Measurements from ENCODE around the gene YIF1A.

YIF1A gene

GRCh38 chr11:66248903-66249302 lies 40.0 kb downstream of the YIF1A start:
- Histone ChIP-seq H3K9me3 (ENCODE audit: control insufficient read depth in 2 of 2, low read length in 2 of 2) (no peaks in the 10 kb centered on the region), H3K27ac (ENCODE audit: low read depth in 2 of 2, low read length in 2 of 2) (no peak overlapping the region), H3K4me1 (ENCODE audit: control insufficient read depth in 2 of 2, insufficient read depth in 2 of 2, low read length in 2 of 2) (no peaks in the 10 kb centered on the region), H3K4me3 (ENCODE audit: low read length in 2 of 2) (no peak overlapping the region), H3K36me3 (ENCODE audit: control insufficient read depth in 2 of 2, insufficient read depth in 2 of 2, low read length in 2 of 2) (peaks cover 2 to 5% of the 10 kb centered on the region in 2 donors), H3K9ac (ENCODE audit: low read depth in 1 of 2, low read length in 2 of 2) (no peak overlapping the region), H3K27me3 (ENCODE audit: control insufficient read depth in 2 of 2, insufficient read depth in 2 of 2, low read length in 2 of 2) (no peaks in the 10 kb centered on the region)

- H3K9ac ChIP-seq (ENCODE audit: low read depth in 1 of 2, low read length in 2 of 2): no peak overlapping the region
- H3K27ac ChIP-seq (ENCODE audit: low read depth in 2 of 2, low read length in 2 of 2): no peak overlapping the region
- H3K4me3 ChIP-seq (ENCODE audit: low read length in 2 of 2): no peak overlapping the region
- H3K36me3 ChIP-seq (ENCODE audit: control insufficient read depth in 2 of 2, insufficient read depth in 2 of 2, low read length in 2 of 2): peaks cover 2 to 5% of the 10 kb centered on the region in 2 donors
- no peaks in the 10 kb centered on the region for H3K9me3 ChIP-seq (ENCODE audit: control insufficient read depth in 2 of 2, low read length in 2 of 2)
- no peaks in the 10 kb centered on the region for H3K27me3 ChIP-seq (ENCODE audit: control insufficient read depth in 2 of 2, insufficient read depth in 2 of 2, low read length in 2 of 2)
- H3K4me1 ChIP-seq (ENCODE audit: control insufficient read depth in 2 of 2, insufficient read depth in 2 of 2, low read length in 2 of 2): no peaks in the 10 kb centered on the region
These were observed 41.1 kb downstream of the YIF1A start for GRCh38 chr11:66247801-66248200.

GRCh38 chr11:66247295-66247694 lies 41.6 kb downstream of the YIF1A start:
- Histone ChIP-seq H3K4me3 (ENCODE audit: low read length in 2 of 2) (no peak overlapping the region), H3K36me3 (ENCODE audit: control insufficient read depth in 2 of 2, insufficient read depth in 2 of 2, low read length in 2 of 2) (peaks cover 2 to 7% of the 10 kb centered on the region in 2 donors), H3K4me1 (ENCODE audit: control insufficient read depth in 2 of 2, insufficient read depth in 2 of 2, low read length in 2 of 2) (no peaks in the 10 kb centered on the region), H3K9ac (ENCODE audit: low read depth in 1 of 2, low read length in 2 of 2) (no peak overlapping the region), H3K9me3 (ENCODE audit: control insufficient read depth in 2 of 2, low read length in 2 of 2) (no peaks in the 10 kb centered on the region), H3K27me3 (ENCODE audit: control insufficient read depth in 2 of 2, insufficient read depth in 2 of 2, low read length in 2 of 2) (no peaks in the 10 kb centered on the region), H3K27ac (ENCODE audit: low read depth in 2 of 2, low read length in 2 of 2) (no peak overlapping the region)

- H3K9me3 ChIP-seq (ENCODE audit: control insufficient read depth in 2 of 2, low read length in 2 of 2): no peaks in the 10 kb centered on the region
- no peak overlapping the region for H3K27ac ChIP-seq (ENCODE audit: low read depth in 2 of 2, low read length in 2 of 2)
- no peak overlapping the region for H3K9ac ChIP-seq (ENCODE audit: low read depth in 1 of 2, low read length in 2 of 2)
- H3K36me3 ChIP-seq (ENCODE audit: control insufficient read depth in 2 of 2, insufficient read depth in 2 of 2, low read length in 2 of 2): peaks cover 0 to 16% of the 10 kb centered on the region in 2 donors
- H3K4me1 ChIP-seq (ENCODE audit: control insufficient read depth in 2 of 2, insufficient read depth in 2 of 2, low read length in 2 of 2): no peaks in the 10 kb centered on the region
- no peak overlapping the region for H3K4me3 ChIP-seq (ENCODE audit: low read length in 2 of 2)
- no peaks in the 10 kb centered on the region for H3K27me3 ChIP-seq (ENCODE audit: control insufficient read depth in 2 of 2, insufficient read depth in 2 of 2, low read length in 2 of 2)
These were observed 45.0 kb downstream of the YIF1A start for GRCh38 chr11:66243782-66244535.

- Histone ChIP-seq H3K27me3 (ENCODE audit: control insufficient read depth in 2 of 2, insufficient read depth in 2 of 2, low read length in 2 of 2) (no peaks in the 10 kb centered on the region), H3K36me3 (ENCODE audit: control insufficient read depth in 2 of 2, insufficient read depth in 2 of 2, low read length in 2 of 2) (peaks cover 0 to 21% of the 10 kb centered on the region in 2 donors), H3K4me1 (ENCODE audit: control insufficient read depth in 2 of 2, insufficient read depth in 2 of 2, low read length in 2 of 2) (no peaks in the 10 kb centered on the region), H3K4me3 (ENCODE audit: low read length in 2 of 2) (no peak overlapping the region), H3K9me3 (ENCODE audit: control insufficient read depth in 2 of 2, low read length in 2 of 2) (no peaks in the 10 kb centered on the region), H3K27ac (ENCODE audit: low read depth in 2 of 2, low read length in 2 of 2) (no peak overlapping the region), H3K9ac (ENCODE audit: low read depth in 1 of 2, low read length in 2 of 2) (no peak overlapping the region)
These were observed 46.7 kb downstream of the YIF1A start for GRCh38 chr11:66242095-66242765.

- H3K4me3 ChIP-seq (ENCODE audit: low read length in 2 of 2): no peak overlapping the region
- no peaks in the 10 kb centered on the region for H3K27me3 ChIP-seq (ENCODE audit: control insufficient read depth in 2 of 2, insufficient read depth in 2 of 2, low read length in 2 of 2)
- no peak overlapping the region for H3K27ac ChIP-seq (ENCODE audit: low read depth in 2 of 2, low read length in 2 of 2)
- H3K36me3 ChIP-seq (ENCODE audit: control insufficient read depth in 2 of 2, insufficient read depth in 2 of 2, low read length in 2 of 2): peaks cover 0 to 25% of the 10 kb centered on the region in 2 donors
- no peaks in the 10 kb centered on the region for H3K9me3 ChIP-seq (ENCODE audit: control insufficient read depth in 2 of 2, low read length in 2 of 2)
- H3K4me1 ChIP-seq (ENCODE audit: control insufficient read depth in 2 of 2, insufficient read depth in 2 of 2, low read length in 2 of 2): no peaks in the 10 kb centered on the region
- H3K9ac ChIP-seq (ENCODE audit: low read depth in 1 of 2, low read length in 2 of 2): no peak overlapping the region
These were observed 48.2 kb downstream of the YIF1A start for GRCh38 chr11:66240781-66241136.

GRCh38 chr11:66239998-66240780 lies 48.8 kb downstream of the YIF1A start:
- no peak overlapping the region for H3K9ac ChIP-seq (ENCODE audit: low read depth in 1 of 2, low read length in 2 of 2)
- H3K27ac ChIP-seq (ENCODE audit: low read depth in 2 of 2, low read length in 2 of 2): no peak overlapping the region
- H3K4me3 ChIP-seq (ENCODE audit: low read length in 2 of 2): no peak overlapping the region
- H3K9me3 ChIP-seq (ENCODE audit: control insufficient read depth in 2 of 2, low read length in 2 of 2): no peaks in the 10 kb centered on the region
- H3K4me1 ChIP-seq (ENCODE audit: control insufficient read depth in 2 of 2, insufficient read depth in 2 of 2, low read length in 2 of 2): no peaks in the 10 kb centered on the region
- no peaks in the 10 kb centered on the region for H3K27me3 ChIP-seq (ENCODE audit: control insufficient read depth in 2 of 2, insufficient read depth in 2 of 2, low read length in 2 of 2)
- H3K36me3 ChIP-seq (ENCODE audit: control insufficient read depth in 2 of 2, insufficient read depth in 2 of 2, low read length in 2 of 2): peaks cover 0 to 31% of the 10 kb centered on the region in 2 donors

GRCh38 chr11:66239511-66239910 lies 49.4 kb downstream of the YIF1A start:
- Histone ChIP-seq H3K36me3 (ENCODE audit: control insufficient read depth in 2 of 2, insufficient read depth in 2 of 2, low read length in 2 of 2) (peaks cover 0 to 32% of the 10 kb centered on the region in 2 donors), H3K27me3 (ENCODE audit: control insufficient read depth in 2 of 2, insufficient read depth in 2 of 2, low read length in 2 of 2) (no peaks in the 10 kb centered on the region), H3K27ac (ENCODE audit: low read depth in 2 of 2, low read length in 2 of 2) (no peak overlapping the region)

GRCh38 chr11:66238786-66239413 lies 50.0 kb downstream of the YIF1A start:
- H3K9ac ChIP-seq (ENCODE audit: low read depth in 1 of 2, low read length in 2 of 2): no peak overlapping the region
- no peak overlapping the region for H3K4me3 ChIP-seq (ENCODE audit: low read length in 2 of 2)
- H3K9me3 ChIP-seq (ENCODE audit: control insufficient read depth in 2 of 2, low read length in 2 of 2): no peaks in the 10 kb centered on the region
- no peaks in the 10 kb centered on the region for H3K27me3 ChIP-seq (ENCODE audit: control insufficient read depth in 2 of 2, insufficient read depth in 2 of 2, low read length in 2 of 2)
- H3K27ac ChIP-seq (ENCODE audit: low read depth in 2 of 2, low read length in 2 of 2): no peak overlapping the region
- no peaks in the 10 kb centered on the region for H3K4me1 ChIP-seq (ENCODE audit: control insufficient read depth in 2 of 2, insufficient read depth in 2 of 2, low read length in 2 of 2)
- peaks cover 0 to 36% of the 10 kb centered on the region in 2 donors for H3K36me3 ChIP-seq (ENCODE audit: control insufficient read depth in 2 of 2, insufficient read depth in 2 of 2, low read length in 2 of 2)

More at GRCh38 chr11:66239511-66239910, 49.4 kb downstream of the YIF1A start:
- Histone ChIP-seq H3K9ac (ENCODE audit: low read depth in 1 of 2, low read length in 2 of 2) (no peak overlapping the region), H3K4me3 (ENCODE audit: low read length in 2 of 2) (no peak overlapping the region), H3K9me3 (ENCODE audit: control insufficient read depth in 2 of 2, low read length in 2 of 2) (no peaks in the 10 kb centered on the region), H3K4me1 (ENCODE audit: control insufficient read depth in 2 of 2, insufficient read depth in 2 of 2, low read length in 2 of 2) (no peaks in the 10 kb centered on the region)
